Activated T-helper 1 cell treated with anti-CD3 and anti-CD28 coated beads, Interleukin-12 subunit alpha, Interleukin-12 subunit beta, Interleukin-2, Interleukin-4 antibody, amounts not matched to agents 30 ng/mL and 10 ng/mL and 1 ng/mL, durations not matched to agents 14 hours and 24 hours and 36 hours (primary cell): ENCODE results near the gene PTCH2. TPM values are rescaled to one million over a fixed set of nuclear protein-coding genes. Genes with fewer than 3 reads are reported as not detected.
"Not testable (repeated sequence)": the region's sequence is repeated elsewhere in the genome, so short reads cannot be mapped to it uniquely, and the experiment has no call there.

Experiments used
- DNase-seq: peaks from one replicate; pipeline ENCODE4 v3.0.0; 2021; ENCODE audit warnings: low spot score
- H3K27ac Mint-ChIP-seq: one replicate; pipeline ENCODE4 v1.8.0; 2021; ENCODE audit warnings: mild to moderate bottlenecking, mixed read lengths
- H3K27me3 Mint-ChIP-seq: one replicate; pipeline ENCODE4 v1.8.0; 2022; ENCODE audit warnings: mild to moderate bottlenecking, moderate library complexity, mixed read lengths; ENCODE audit not compliant: insufficient read depth
- H3K36me3 Mint-ChIP-seq: one replicate; pipeline ENCODE4 v1.8.0; 2021; ENCODE audit warnings: low read depth, mixed read lengths
- H3K4me1 Mint-ChIP-seq: one replicate; pipeline ENCODE4 v1.8.0; 2021; ENCODE audit warnings: low read depth, mixed read lengths
- H3K4me3 Mint-ChIP-seq: one replicate; pipeline ENCODE4 v1.8.0; 2021; ENCODE audit warnings: mild to moderate bottlenecking, moderate library complexity, mixed read lengths
- H3K9me3 Mint-ChIP-seq: one replicate; pipeline ENCODE4 v1.8.0; 2021; ENCODE audit warnings: mixed read lengths
- intact Hi-C: fragments of 100-400 bp; cut with micrococcal nuclease; formaldehyde crosslinking; loops from one replicate; pipeline ENCODE4 v1.15.1; 2024
- total RNA-seq: library from RNA; stranded (reverse); gene quantifications from 2 replicates; pipeline ENCODE4 v1.2.3, GENCODE V29; 2022

The PTCH2 gene
- total RNA-seq, 1 donor from 2014 or later: 1.3 TPM

GRCh38 chr1:44857446-44857845 is 14.4 kb upstream of the PTCH2 start:
- H3K27ac Mint-ChIP-seq: no peak overlapping the region
- H3K27me3 Mint-ChIP-seq: no peaks in the 10 kb centered on the region
- peaks cover 18% of the 10 kb centered on the region for H3K36me3 Mint-ChIP-seq
- no peaks in the 10 kb centered on the region for H3K9me3 Mint-ChIP-seq
- H3K4me1 Mint-ChIP-seq: no peaks in the 10 kb centered on the region
- no peak for DNase-seq
- no peak overlapping the region for H3K4me3 Mint-ChIP-seq
- intact Hi-C loops: no loop called here

- peaks cover 24% of the 10 kb centered on the region for H3K36me3 Mint-ChIP-seq
- no peak overlapping the region for H3K27ac Mint-ChIP-seq
- H3K4me3 Mint-ChIP-seq: no peak overlapping the region
- H3K27me3 Mint-ChIP-seq: no peaks in the 10 kb centered on the region
- intact Hi-C loops: no loop called here
- no peaks in the 10 kb centered on the region for H3K9me3 Mint-ChIP-seq
- no peak for DNase-seq
- H3K4me1 Mint-ChIP-seq: no peaks in the 10 kb centered on the region
Observed at GRCh38 chr1:44855742-44856141, 12.7 kb upstream of the PTCH2 start.

GRCh38 chr1:44854970-44855369 is 11.9 kb upstream of the PTCH2 start:
- H3K4me3 Mint-ChIP-seq: no peak overlapping the region
- H3K4me1 Mint-ChIP-seq: peaks cover under 1% of the 10 kb centered on the region
- DNase-seq: no peak
- H3K27ac Mint-ChIP-seq: no peak overlapping the region
- peaks cover 29% of the 10 kb centered on the region for H3K36me3 Mint-ChIP-seq
- H3K27me3 Mint-ChIP-seq: no peaks in the 10 kb centered on the region
- intact Hi-C loops: no loop called here
- no peaks in the 10 kb centered on the region for H3K9me3 Mint-ChIP-seq

GRCh38 chr1:44853201-44853600 is 10.1 kb upstream of the PTCH2 start:
- intact Hi-C loops: no loop called here
- Mint-ChIP-seq H3K27me3 (no peaks in the 10 kb centered on the region), H3K4me1 (peaks cover 6% of the 10 kb centered on the region), H3K27ac (no peak overlapping the region), H3K4me3 (no peak overlapping the region), H3K9me3 (no peaks in the 10 kb centered on the region), H3K36me3 (peaks cover 35% of the 10 kb centered on the region)
- no peak for DNase-seq

- intact Hi-C loops: no loop called here
- peaks cover 30% of the 10 kb centered on the region for H3K36me3 Mint-ChIP-seq
Observed at GRCh38 chr1:44851308-44851707, 8.3 kb upstream of the PTCH2 start.

GRCh38 chr1:44849575-44850132 is 6.6 kb upstream of the PTCH2 start:
- Mint-ChIP-seq H3K27ac (no peak overlapping the region), H3K4me1 (peaks cover 6% of the 10 kb centered on the region)

More at GRCh38 chr1:44851308-44851707, 8.3 kb upstream of the PTCH2 start:
- H3K4me3 Mint-ChIP-seq: no peak overlapping the region
- no peaks in the 10 kb centered on the region for H3K27me3 Mint-ChIP-seq
- H3K27ac Mint-ChIP-seq: peak overlapping the region; percentile 5
- peaks cover 6% of the 10 kb centered on the region for H3K4me1 Mint-ChIP-seq
- H3K9me3 Mint-ChIP-seq: no peaks in the 10 kb centered on the region
- DNase-seq: no peak

GRCh38 chr1:44848456-44849181 is 5.6 kb upstream of the PTCH2 start:
- intact Hi-C loops: no loop called here
- no peak overlapping the region for H3K27ac Mint-ChIP-seq
- peaks cover 31% of the 10 kb centered on the region for H3K36me3 Mint-ChIP-seq
- no peak for DNase-seq
- no peak overlapping the region for H3K4me3 Mint-ChIP-seq
- H3K27me3 Mint-ChIP-seq: peaks cover 8% of the 10 kb centered on the region
- H3K9me3 Mint-ChIP-seq: no peaks in the 10 kb centered on the region
- H3K4me1 Mint-ChIP-seq: peaks cover 6% of the 10 kb centered on the region

More at GRCh38 chr1:44849575-44850132, 6.6 kb upstream of the PTCH2 start:
- H3K4me3 Mint-ChIP-seq: no peak overlapping the region
- intact Hi-C loops: no loop called here
- H3K9me3 Mint-ChIP-seq: no peaks in the 10 kb centered on the region
- peaks cover 30% of the 10 kb centered on the region for H3K36me3 Mint-ChIP-seq
- H3K27me3 Mint-ChIP-seq: no peaks in the 10 kb centered on the region
- no peak for DNase-seq

- DNase-seq: no peak
- Mint-ChIP-seq H3K27ac (no peak overlapping the region), H3K27me3 (peaks cover 11% of the 10 kb centered on the region), H3K9me3 (no peaks in the 10 kb centered on the region), H3K4me1 (peaks cover 6% of the 10 kb centered on the region), H3K36me3 (peaks cover 26% of the 10 kb centered on the region), H3K4me3 (no peak overlapping the region)
- intact Hi-C loops: no loop called here
Observed at GRCh38 chr1:44847845-44848244, 4.8 kb upstream of the PTCH2 start.

- intact Hi-C loops: no loop called here
- H3K4me1 Mint-ChIP-seq: peaks cover 6% of the 10 kb centered on the region
- no peak overlapping the region for H3K4me3 Mint-ChIP-seq
- DNase-seq: no peak
- peaks cover 24% of the 10 kb centered on the region for H3K36me3 Mint-ChIP-seq
- no peaks in the 10 kb centered on the region for H3K9me3 Mint-ChIP-seq
- no peak overlapping the region for H3K27ac Mint-ChIP-seq
- H3K27me3 Mint-ChIP-seq: peaks cover 18% of the 10 kb centered on the region
Observed at GRCh38 chr1:44846985-44847384, 3.9 kb upstream of the PTCH2 start.

GRCh38 chr1:44842486-44842861 is 579 bp downstream of the PTCH2 start:
- Mint-ChIP-seq H3K36me3 (peaks cover 8% of the 10 kb centered on the region), H3K4me3 (no peak overlapping the region), H3K4me1 (no peaks in the 10 kb centered on the region), H3K27ac (no peak overlapping the region), H3K9me3 (no peaks in the 10 kb centered on the region), H3K27me3 (peaks cover 23% of the 10 kb centered on the region)
- intact Hi-C loops: no loop called here
- no peak for DNase-seq

GRCh38 chr1:44839576-44839975 is 3.5 kb downstream of the PTCH2 start:
- H3K27ac Mint-ChIP-seq: no peak overlapping the region
- intact Hi-C loops: loop anchor here (5.0 kb wide), 1 partner anchor 148 kb away; the partner anchor contains the start of gene EIF2B3
- DNase-seq: no peak
- H3K4me1 Mint-ChIP-seq: peaks cover 9% of the 10 kb centered on the region
- no peaks in the 10 kb centered on the region for H3K9me3 Mint-ChIP-seq
- peaks cover 8% of the 10 kb centered on the region for H3K36me3 Mint-ChIP-seq
- no peak overlapping the region for H3K4me3 Mint-ChIP-seq
- H3K27me3 Mint-ChIP-seq: peaks cover 23% of the 10 kb centered on the region

- intact Hi-C loops: loop anchor here (5.0 kb wide), 1 partner anchor 149 kb away; the partner anchor contains the start of gene EIF2B3
- peaks cover 14% of the 10 kb centered on the region for H3K27me3 Mint-ChIP-seq
- DNase-seq, H3K4me1 Mint-ChIP-seq, H3K4me3 Mint-ChIP-seq, H3K9me3 Mint-ChIP-seq, H3K27ac Mint-ChIP-seq, H3K36me3 Mint-ChIP-seq: not testable (repeated sequence)
Observed at GRCh38 chr1:44838294-44838693, 4.8 kb downstream of the PTCH2 start.
